Sigmoid colon (tissue), 4 donors: ENCODE measurements around the gene LAMB1.

Source experiments
- POLR2A ChIP-seq, 2 donors: fragments of 450-650 bp; IDR thresholded peaks; one replicate each; pipeline ENCODE4 v1.6.1; 2016; ENCODE audit warnings: antibody characterized with exemption in 2 of 2, mild to moderate bottlenecking in 2 of 2, moderate library complexity in 2 of 2
- POLR2AphosphoS5 ChIP-seq, 4 donors: sonication (generic); formaldehyde crosslinking; IDR thresholded peaks; one replicate each; pipeline ENCODE4 v1.6.1; 2017; ENCODE audit warnings: antibody characterized with exemption in 4 of 4
- TF ChIP-seq, protein P1 (sequence below), 4 experiments: fragments of 450-650 bp in 3 of 4; fragments of 200-600 bp in 1 of 4; IDR thresholded peaks; one replicate each; pipeline ENCODE4 v1.5.1; 2016 to 2019; ENCODE audit warnings: antibody characterized with exemption in 4 of 4, mild to moderate bottlenecking in 3 of 4, moderate library complexity in 2 of 4

DNA sequence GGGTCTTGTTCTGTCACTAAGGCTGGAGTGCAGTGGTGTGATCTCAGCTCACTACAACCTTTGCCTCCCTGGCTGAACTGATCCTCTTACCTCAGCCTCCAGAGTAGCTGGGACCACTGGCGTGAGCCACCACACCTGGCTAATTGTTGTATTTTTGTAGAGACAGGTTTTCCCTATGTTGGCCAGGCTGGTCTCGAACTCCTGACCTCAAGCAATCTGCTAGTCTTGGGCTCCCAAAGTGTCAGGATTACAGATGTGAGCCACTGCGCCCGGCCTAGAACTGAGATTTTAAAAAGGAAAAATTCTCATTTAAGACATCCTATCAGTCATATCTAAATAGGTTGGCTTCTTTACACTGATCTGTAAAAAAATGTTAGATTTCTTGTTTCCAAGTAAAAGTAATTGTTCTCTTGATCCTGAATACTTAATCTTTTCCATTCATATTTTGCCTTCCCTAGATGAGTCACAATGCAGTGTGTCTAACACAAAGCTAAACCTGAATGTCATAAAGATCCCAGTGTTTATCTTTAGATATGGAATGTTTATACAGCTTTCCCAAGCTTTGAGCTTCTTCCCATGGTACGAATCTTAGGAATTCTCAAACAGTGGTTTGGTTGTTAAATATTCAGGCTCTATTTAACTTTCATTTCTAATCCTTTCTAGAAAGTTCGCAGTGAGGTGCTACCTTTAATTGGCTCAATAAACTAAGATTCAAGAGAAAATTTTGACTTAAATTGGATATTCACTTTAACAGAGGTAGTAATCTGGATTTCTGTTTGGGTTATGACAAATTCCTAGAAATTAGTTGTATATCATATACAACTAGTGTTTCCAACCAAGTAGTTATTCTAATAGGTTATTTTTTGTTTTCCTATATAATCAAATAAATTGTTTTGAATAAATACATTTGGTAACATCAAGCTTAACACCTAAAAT lies 12.1 kb upstream of the LAMB1 start:
- TF ChIP-seq, protein P1, sequence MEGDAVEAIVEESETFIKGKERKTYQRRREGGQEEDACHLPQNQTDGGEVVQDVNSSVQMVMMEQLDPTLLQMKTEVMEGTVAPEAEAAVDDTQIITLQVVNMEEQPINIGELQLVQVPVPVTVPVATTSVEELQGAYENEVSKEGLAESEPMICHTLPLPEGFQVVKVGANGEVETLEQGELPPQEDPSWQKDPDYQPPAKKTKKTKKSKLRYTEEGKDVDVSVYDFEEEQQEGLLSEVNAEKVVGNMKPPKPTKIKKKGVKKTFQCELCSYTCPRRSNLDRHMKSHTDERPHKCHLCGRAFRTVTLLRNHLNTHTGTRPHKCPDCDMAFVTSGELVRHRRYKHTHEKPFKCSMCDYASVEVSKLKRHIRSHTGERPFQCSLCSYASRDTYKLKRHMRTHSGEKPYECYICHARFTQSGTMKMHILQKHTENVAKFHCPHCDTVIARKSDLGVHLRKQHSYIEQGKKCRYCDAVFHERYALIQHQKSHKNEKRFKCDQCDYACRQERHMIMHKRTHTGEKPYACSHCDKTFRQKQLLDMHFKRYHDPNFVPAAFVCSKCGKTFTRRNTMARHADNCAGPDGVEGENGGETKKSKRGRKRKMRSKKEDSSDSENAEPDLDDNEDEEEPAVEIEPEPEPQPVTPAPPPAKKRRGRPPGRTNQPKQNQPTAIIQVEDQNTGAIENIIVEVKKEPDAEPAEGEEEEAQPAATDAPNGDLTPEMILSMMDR (IDR thresholded peaks at IDR 0.05): no peak
- peak in 3 of 4 donors; percentile 24 to 69 (median 44) for TF ChIP-seq POLR2AphosphoS5 (IDR thresholded peaks at IDR 0.05)
- TF ChIP-seq POLR2A (IDR thresholded peaks at IDR 0.05): no peak
